Neural cell (in vitro differentiated cells): Measurements from ENCODE around the gene TSPAN33. TPM values are rescaled to one million over a fixed set of nuclear protein-coding genes. Genes with fewer than 3 reads are reported as not detected.

Experiments used
- H2AFZ ChIP-seq: fragments of 200-600, 300-800 bp; sonication (generic), shearing (Covaris generic); 2 replicates; pipeline ENCODE4 v1.6.0; 2014; ENCODE audit warnings: low read depth, mild to moderate bottlenecking, antibody characterized with exemption, low read length, moderate library complexity
- H3F3A ChIP-seq: fragments of 200-600 bp; shearing (Covaris generic); 2 replicates; pipeline ENCODE4 v1.6.1; 2016; ENCODE audit warnings: mild to moderate bottlenecking, moderate library complexity, mixed read lengths, antibody characterized with exemption, low read length; ENCODE audit not compliant: insufficient read depth, poor library complexity, severe bottlenecking
- H3K27ac ChIP-seq: fragments of 200-600, 300-800 bp; sonication (generic), shearing (Covaris generic); 2 replicates; pipeline ENCODE4 v1.5.1; 2014; ENCODE audit warnings: mild to moderate bottlenecking, low read length, moderate library complexity
- H3K27me3 ChIP-seq: fragments of 300-800, 200-600 bp; sonication (generic), shearing (Covaris generic); 2 replicates; pipeline ENCODE4 v1.6.0; 2014; ENCODE audit warnings: mild to moderate bottlenecking, low read depth, low read length, moderate library complexity; ENCODE audit not compliant: insufficient read depth
- H3K36me3 ChIP-seq: fragments of 300-800, 200-600 bp; sonication (generic), shearing (Covaris generic); 2 replicates; pipeline ENCODE4 v1.5.1; 2014; ENCODE audit warnings: mild to moderate bottlenecking, antibody characterized with exemption, low read length, moderate library complexity; ENCODE audit not compliant: insufficient read depth
- H3K4me2 ChIP-seq: fragments of 300-800, 200-600 bp; sonication (generic), shearing (Covaris generic); 2 replicates; pipeline ENCODE4 v1.6.0; 2014; ENCODE audit warnings: mild to moderate bottlenecking, low read length
- H3K4me3 ChIP-seq: fragments of 300-800, 200-600 bp; sonication (generic), shearing (Covaris generic); 2 replicates; pipeline ENCODE4 v1.5.1; 2014; ENCODE audit warnings: mild to moderate bottlenecking, low read length, moderate library complexity
- H3K79me2 ChIP-seq: fragments of 200-600 bp; shearing (Covaris generic); replicated peaks from 2 replicates; pipeline ENCODE4 v1.6.0; 2014; ENCODE audit warnings: mild to moderate bottlenecking, low read length, moderate library complexity; ENCODE audit not compliant: insufficient read depth
- H3K9ac ChIP-seq: fragments of 300-800, 200-600 bp; sonication (generic), shearing (Covaris generic); 2 replicates; pipeline ENCODE4 v1.6.1; 2016; ENCODE audit warnings: mild to moderate bottlenecking, low read length, mixed read lengths
- H3K9me2 ChIP-seq: fragments of 200-600 bp; shearing (Covaris generic); 2 replicates; pipeline ENCODE4 v1.6.1; 2016; ENCODE audit warnings: mild to moderate bottlenecking, low read length, mixed read lengths; ENCODE audit not compliant: insufficient read depth
- H3K9me3 ChIP-seq: fragments of 200-600, 300-800 bp; sonication (generic), shearing (Covaris generic); 2 replicates; pipeline ENCODE4 v1.6.1; 2016; ENCODE audit warnings: mild to moderate bottlenecking, mixed run types, low read length, moderate library complexity, mixed read lengths
- H4K20me1 ChIP-seq: fragments of 200-600 bp; shearing (Covaris generic); 2 replicates; pipeline ENCODE4 v1.6.1; 2016; ENCODE audit warnings: mild to moderate bottlenecking, mixed run types; ENCODE audit not compliant: insufficient read depth
- CTCF ChIP-seq: fragments of 450-650 bp; IDR thresholded peaks from 2 replicates; pipeline ENCODE4 v1.5.1; 2014; ENCODE audit warnings: antibody characterized with exemption, mild to moderate bottlenecking, moderate library complexity; ENCODE audit not compliant: poor library complexity, severe bottlenecking
- EP300 ChIP-seq: fragments of 450-650 bp; conservative IDR thresholded peaks from 2 replicates; pipeline ENCODE4 v1.6.1; 2014; ENCODE audit warnings: antibody characterized with exemption, mild to moderate bottlenecking, moderate library complexity; ENCODE audit not compliant: poor library complexity, severe bottlenecking
- EZH2 ChIP-seq: fragments of 200-600, 300-800 bp; shearing (Covaris generic), sonication (generic); IDR thresholded peaks from 2 replicates; pipeline ENCODE4 v1.6.1; 2014; ENCODE audit warnings: antibody characterized with exemption, low read length, borderline replicate concordance, mild to moderate bottlenecking; ENCODE audit not compliant: insufficient read depth, poor library complexity, severe bottlenecking
- MXI1 ChIP-seq: fragments of 450-650 bp; conservative IDR thresholded peaks from 2 replicates; pipeline ENCODE4 v1.6.1; 2014; ENCODE audit warnings: antibody characterized with exemption, mild to moderate bottlenecking; ENCODE audit not compliant: poor library complexity, severe bottlenecking
- POLR2AphosphoS5 ChIP-seq: IDR thresholded peaks from 2 replicates; pipeline ENCODE4 v1.6.1; 2012
- RAD21 ChIP-seq: fragments of 450-650 bp; conservative IDR thresholded peaks from 2 replicates; pipeline ENCODE4 v1.6.1; 2014; ENCODE audit warnings: antibody characterized with exemption, mild to moderate bottlenecking, moderate library complexity
- REST ChIP-seq: IDR thresholded peaks from 2 replicates; pipeline ENCODE4 v1.6.1; 2012; ENCODE audit warnings: borderline replicate concordance
- SMC3 ChIP-seq: fragments of 450-650 bp; conservative IDR thresholded peaks from 2 replicates; pipeline ENCODE4 v1.6.1; 2014; ENCODE audit warnings: antibody characterized with exemption, mild to moderate bottlenecking, moderate library complexity; ENCODE audit not compliant: poor library complexity
- TAF1 ChIP-seq: IDR thresholded peaks from 2 replicates; pipeline ENCODE4 v1.6.1; 2012; ENCODE audit warnings: low read depth
- polyA plus RNA-seq: library from polyadenylated mRNA; depleted of rRNA; stranded (reverse); fragments of >200 nt; gene quantifications from 2 replicates; pipeline ENCODE4 v1.2.3, GENCODE V29; 2014

The TSPAN33 gene
- polyA plus RNA-seq, 1 donor from 2014 or later = 2.5 TPM

- TF ChIP-seq RAD21 (no peak), SMC3 (no peak), MXI1 (no peak), REST (no peak), TAF1 (no peak), EP300 (no peak), EZH2 (no peak), CTCF (no peak), POLR2AphosphoS5 (no peak)
- Histone ChIP-seq H2AFZ (no peak overlapping the region), H4K20me1 (no peaks in the 10 kb centered on the region), H3K4me3 (no peak overlapping the region), H3K36me3 (no peaks in the 10 kb centered on the region), H3K79me2 (no peaks in the 10 kb centered on the region), H3K27ac (no peak overlapping the region), H3K9me3 (no peaks in the 10 kb centered on the region), H3K4me2 (no peak overlapping the region), H3K27me3 (no peaks in the 10 kb centered on the region), H3F3A (no peaks in the 10 kb centered on the region), H3K9me2 (no peaks in the 10 kb centered on the region), H3K9ac (no peak overlapping the region)
These were observed 5.9 kb downstream of the TSPAN33 start for GRCh38 chr7:129150199-129150996.

GRCh38 chr7:129157651-129158050 lies 13.1 kb downstream of the TSPAN33 start:
- Histone ChIP-seq H3K27ac (no peak overlapping the region), H2AFZ (no peak overlapping the region), H3K9ac (no peak overlapping the region), H3K9me3 (no peaks in the 10 kb centered on the region), H3K4me2 (no peak overlapping the region), H3K79me2 (no peaks in the 10 kb centered on the region), H4K20me1 (no peaks in the 10 kb centered on the region), H3F3A (no peaks in the 10 kb centered on the region), H3K36me3 (no peaks in the 10 kb centered on the region), H3K4me3 (no peak overlapping the region), H3K9me2 (no peaks in the 10 kb centered on the region), H3K27me3 (no peaks in the 10 kb centered on the region)
- TF ChIP-seq RAD21 (no peak), EZH2 (no peak), SMC3 (no peak), TAF1 (no peak), REST (no peak), CTCF (no peak), POLR2AphosphoS5 (no peak)
